Lung (tissue), 16 donors: ENCODE results near the gene TPH1. TPM values are rescaled to one million over a fixed set of nuclear protein-coding genes. Genes with fewer than 3 reads are reported as not detected.
A peak's percentile ranks its signal among the peaks of the same experiment; 100 is the strongest.

Experiments used
- ATAC-seq: fragments of 200-7000 bp; cut with Tn5 transposase; one replicate; pipeline ENCODE4 v1.9.1; 2020; ENCODE audit warnings: moderate number of reproducible peaks; ENCODE audit not compliant: insufficient read depth, low FRiP score
- DNase-seq, 3 donors: peaks; one replicate each; pipeline ENCODE4 v3.0.0-alpha.2; 2013 to 2017
- H3K27ac ChIP-seq, 2 donors: one replicate each; pipeline ENCODE4 v1.5.1; 2013; ENCODE audit warnings: mild to moderate bottlenecking in 2 of 2, moderate library complexity in 2 of 2, control low read depth in 1 of 2, inconsistent platforms in 1 of 2, low read depth in 1 of 2, low read length in 1 of 2
- H3K27me3 ChIP-seq, 3 donors: one replicate each; pipeline ENCODE4 v1.5.1; 2013; ENCODE audit warnings: low read length in 2 of 3; ENCODE audit not compliant: control insufficient read depth in 3 of 3, insufficient read depth in 3 of 3
- H3K36me3 ChIP-seq, 4 donors: one replicate each; pipeline ENCODE4 v1.5.1; 2013; ENCODE audit warnings: low read length in 4 of 4, mild to moderate bottlenecking in 1 of 4, moderate library complexity in 1 of 4; ENCODE audit not compliant: control insufficient read depth in 4 of 4, insufficient read depth in 4 of 4
- H3K4me1 ChIP-seq, 5 donors: one replicate each; pipeline ENCODE4 v1.5.1; 2013; ENCODE audit warnings: low read length in 5 of 5, mild to moderate bottlenecking in 2 of 5, moderate library complexity in 1 of 5; ENCODE audit not compliant: control insufficient read depth in 5 of 5, insufficient read depth in 5 of 5
- H3K4me3 ChIP-seq: one replicate; pipeline ENCODE4 v1.5.1; 2013; ENCODE audit warnings: mild to moderate bottlenecking, control low read depth, moderate library complexity
- H3K9ac ChIP-seq, 2 donors: one replicate each; pipeline ENCODE4 v1.5.1; 2013; ENCODE audit warnings: low read length in 2 of 2, control low read depth in 1 of 2; ENCODE audit not compliant: insufficient read depth in 1 of 2
- H3K9me3 ChIP-seq, 4 donors: one replicate each; pipeline ENCODE4 v1.5.1; 2013; ENCODE audit warnings: low read length in 3 of 4, mild to moderate bottlenecking in 1 of 4, moderate library complexity in 1 of 4; ENCODE audit not compliant: control insufficient read depth in 4 of 4, insufficient read depth in 3 of 4
- CTCF ChIP-seq: IDR thresholded peaks from 2 replicates; pipeline ENCODE4 v1.5.1; 2012; ENCODE audit warnings: mild to moderate bottlenecking; ENCODE audit errors: control extremely low read depth, extremely low read depth
- WGBS, 2 donors: extraction: QIAGEN DNeasy Blood & Tissue Kit; methylation state at CpG; one replicate each; pipeline ENCODE4 v1.1.7; 2013; 5-methylcytosine and 5-hydroxymethylcytosine counted together
- long read RNA-seq, 5 donors: transcript quantifications; one replicate each; lab custom pipeline, GENCODE V29; 2026
- polyA plus RNA-seq, 2 donors: library from polyadenylated mRNA; stranded (reverse); fragments of 200-250 nt; gene quantifications; one replicate each; pipeline ENCODE4 v1.2.1, GENCODE V29; 2013
- total RNA-seq, 2 donors: library from RNA; depleted of rRNA in 1 of 2; stranded (reverse); fragments of >200 nt in 1 of 2; gene quantifications; one replicate each; pipeline ENCODE4 v1.2.1, GENCODE V29; 2014 to 2021
- donor health status: control.
- donor health status: control.
- donor health status: Bipolar disorder and iron deficiency.
- donor health status: healthy.
- donor health status: DM: yes; HTN: yes; CAD: no.

The TPH1 gene
- total RNA-seq (1 to 10 TPM in 1 of 2 donors, under 1 TPM in 1; 0.74 to 2.8 TPM), polyA plus RNA-seq (under 1 TPM; 0.13 to 0.37 TPM)
- long read RNA-seq, donor 1, result 0 reads
- long read RNA-seq, donor 2, result 0 reads
- long read RNA-seq, donor 3, result 0 reads
- long read RNA-seq, donor 4, result 0 reads
- long read RNA-seq, donor 5, result 0 reads

DNA sequence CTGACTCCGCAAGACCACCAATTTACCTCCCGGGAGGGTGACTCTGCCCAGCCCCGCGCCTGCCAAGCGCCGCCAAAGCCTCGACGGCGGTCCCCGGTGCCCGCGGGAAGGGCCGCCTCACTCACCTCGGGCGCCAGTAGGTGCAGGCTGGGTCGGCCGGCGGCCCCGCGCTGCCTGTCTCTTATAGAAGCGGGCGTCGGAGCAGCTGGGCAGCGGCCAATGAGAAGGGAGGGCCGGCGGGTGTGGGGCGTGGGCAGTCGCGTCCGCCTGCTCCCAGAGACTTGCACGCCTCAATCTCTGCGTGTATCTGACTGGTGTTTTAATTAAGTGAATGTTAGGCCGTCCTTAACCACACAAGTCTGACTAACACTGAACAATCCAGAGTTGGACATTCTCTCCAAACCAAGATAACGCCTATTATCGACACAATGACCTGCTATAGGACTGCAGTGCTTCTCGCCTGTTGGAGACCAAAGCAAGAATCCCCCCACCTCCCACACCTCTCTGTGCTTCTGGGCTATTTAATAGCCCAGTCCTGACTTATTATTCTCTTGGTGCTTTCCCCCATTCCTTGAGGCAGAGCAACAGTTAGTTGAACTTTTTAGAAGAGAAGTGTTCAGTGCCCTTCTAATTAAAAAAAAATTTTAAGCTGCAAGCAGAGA, at the start of gene TPH1:
TSS of gene TPH1 (minus strand) at position 154 of the 662 bp plus-strand sequence. CDS start 5,507 bp downstream, outside the sequence.
- H3K9me3 ChIP-seq, result no peaks in the 10 kb centered on the region
- DNase-seq (peak; percentile 21 to 51 (median 39)), ATAC-seq (peak; percentile 34)
- no peak within 1 kb of the TSS for H3K27ac ChIP-seq
- no peak within 1 kb of the TSS for H3K4me3 ChIP-seq
- peaks cover 0 to 5% (median 0%) of the 10 kb centered on the region in 5 donors for H3K4me1 ChIP-seq
- no peaks in the 10 kb centered on the region for H3K36me3 ChIP-seq
- WGBS, 2 donors, result 14 to 15% methylated on average over 36 of the region's 36 CpGs
- H3K27me3 ChIP-seq, result peaks cover 0 to 35% (median 25%) of the 10 kb centered on the region in 3 donors
- no peak within 1 kb of the TSS for H3K9ac ChIP-seq
- no peak for TF ChIP-seq CTCF

GRCh38 chr11:18093959-18094358, 47.9 kb upstream of the TPH1 start:
- H3K9me3 ChIP-seq, result no peaks in the 10 kb centered on the region
- no peak for TF ChIP-seq CTCF
- no peaks in the 10 kb centered on the region for H3K4me1 ChIP-seq
- H3K4me3 ChIP-seq, result no peak overlapping the region
- no peak overlapping the region for H3K27ac ChIP-seq
- H3K9ac ChIP-seq, result no peak overlapping the region
- no peaks in the 10 kb centered on the region for H3K27me3 ChIP-seq
- peaks cover 19 to 44% (median 23%) of the 10 kb centered on the region in 4 donors for H3K36me3 ChIP-seq
- ATAC-seq (no peak), DNase-seq (no peak)

GRCh38 chr11:18091731-18092130, 45.7 kb upstream of the TPH1 start:
- ATAC-seq (no peak), DNase-seq (no peak)
- Histone ChIP-seq H3K27me3 (no peaks in the 10 kb centered on the region), H3K36me3 (peaks cover 22 to 59% (median 33%) of the 10 kb centered on the region in 4 donors), H3K9ac (no peak overlapping the region), H3K27ac (no peak overlapping the region), H3K9me3 (no peaks in the 10 kb centered on the region), H3K4me3 (no peak overlapping the region), H3K4me1 (no peaks in the 10 kb centered on the region)
- 94 to 98% methylated on average over 2 of the region's 2 CpGs for WGBS, 2 donors
- TF ChIP-seq CTCF, result no peak

DNA sequence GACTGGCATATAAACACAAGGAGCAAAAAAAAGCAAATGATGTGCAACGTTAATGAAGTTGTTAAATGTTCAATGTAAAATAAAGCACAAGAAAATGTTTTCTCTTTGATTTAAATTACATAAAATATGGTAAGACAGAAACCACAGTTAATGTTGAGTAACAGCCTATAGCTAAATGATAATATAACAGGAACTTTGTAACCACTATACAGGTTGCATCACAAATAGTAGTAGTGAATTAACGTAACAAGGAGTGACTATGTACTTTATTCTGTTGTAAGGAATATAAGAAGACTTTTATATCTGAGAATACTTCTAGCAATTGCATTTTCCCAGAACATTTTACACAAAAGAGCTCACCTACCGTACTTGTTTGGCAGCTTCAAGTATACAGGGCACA, 42.9 kb upstream of the TPH1 start:
- Histone ChIP-seq H3K27ac (no peak overlapping the region), H3K4me1 (no peaks in the 10 kb centered on the region), H3K9ac (no peak overlapping the region), H3K4me3 (no peak overlapping the region), H3K27me3 (no peaks in the 10 kb centered on the region), H3K36me3 (peaks cover 20 to 48% (median 31%) of the 10 kb centered on the region in 4 donors), H3K9me3 (no peaks in the 10 kb centered on the region)
- WGBS, 2 donors, result 45 to 74% methylated on average over 3 of the region's 3 CpGs
- DNase-seq, result peak in 1 of 3 donors; percentile 9
- TF ChIP-seq CTCF, result no peak
- no peak for ATAC-seq
